ENCODE data around the gene NCR1.
A peak's percentile ranks its signal among the peaks of the same experiment; 100 is the strongest.

Gene NCR1

DNA sequence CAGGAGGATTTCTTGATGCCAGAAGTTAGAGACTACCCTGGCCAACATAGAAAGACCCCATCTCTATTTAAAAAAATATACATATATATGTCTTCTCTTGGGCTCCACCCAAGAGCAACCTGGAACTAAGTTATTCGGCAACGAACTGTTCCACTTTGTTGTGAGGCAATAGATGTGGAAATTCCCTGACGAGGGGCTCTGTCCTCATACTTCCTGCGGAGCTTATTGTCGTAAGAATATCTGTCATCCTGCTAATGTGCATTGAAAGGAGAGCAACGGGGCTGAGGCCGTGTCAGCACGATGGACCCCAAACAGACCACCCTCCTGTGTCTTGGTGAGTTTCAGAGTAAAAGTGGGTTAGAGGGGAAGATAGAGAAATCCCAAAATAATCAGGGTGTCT is 32.0 kb upstream of the NCR1 start, which contains the start of gene FCAR:
Gene FCAR, plus strand, starts transcription at position 246 of the 400 bp plus-strand sequence. Its CDS starts 55 bp downstream, at position 301.
- Histone ChIP-seq H3K27ac (ENCODE audit: low read length) (no peak within 1 kb of the TSS), H3K79me2 (ENCODE audit: low read length) (no peaks in the 10 kb centered on the region), H3K4me1 (ENCODE audit: low read length) (peaks cover 6% of the 10 kb centered on the region), H3K36me3 (replicated peaks; ENCODE audit: low read depth, low read length) (no peaks in the 10 kb centered on the region), H3K4me3 (ENCODE audit: low read length) (no peak within 1 kb of the TSS), H3K4me2 (ENCODE audit: low read length) (no peak within 1 kb of the TSS), H3K9me3 (ENCODE audit: insufficient read depth, low read length) (no peaks in the 10 kb centered on the region), H4K20me1 (ENCODE audit: insufficient read depth, low read length) (no peaks in the 10 kb centered on the region), H3K27me3 (ENCODE audit: low read depth, low read length) (peaks cover 39% of the 10 kb centered on the region), H2AFZ (ENCODE audit: low read depth, low read length) (no peak within 1 kb of the TSS), H3K9ac (ENCODE audit: low read length) (no peak within 1 kb of the TSS)
- no peak for TF ChIP-seq CTCF (IDR thresholded peaks at IDR 0.05; ENCODE audit: low read depth, low read length)
- no peak for TF ChIP-seq EZH2phosphoT487 (IDR thresholded peaks at IDR 0.05; ENCODE audit: low read depth)

DNA sequence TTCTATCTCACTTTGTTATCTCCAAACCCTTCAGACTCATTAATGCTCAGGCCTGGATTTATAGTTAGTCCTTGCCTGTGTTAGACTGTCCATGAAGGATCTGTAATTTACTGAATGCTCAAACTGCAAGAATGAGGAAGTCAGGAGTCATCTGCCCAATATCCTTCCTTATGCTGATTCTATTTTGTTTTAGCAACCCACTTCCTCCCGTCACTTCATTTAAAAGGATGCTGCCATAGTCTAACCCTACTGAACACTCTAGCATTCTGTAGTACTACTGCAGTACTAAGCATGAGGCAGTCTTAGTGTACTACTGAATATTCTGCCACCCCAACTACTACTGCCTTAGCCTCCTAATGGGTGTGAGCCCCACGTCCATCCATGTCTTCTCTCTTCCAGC is 30.4 kb upstream of the NCR1 start:
- Histone ChIP-seq H3K9me3 (ENCODE audit: insufficient read depth, low read length) (no peaks in the 10 kb centered on the region), H3K27me3 (ENCODE audit: low read depth, low read length) (peaks cover 48% of the 10 kb centered on the region), H3K27ac (ENCODE audit: low read length) (no peak overlapping the region), H3K9ac (ENCODE audit: low read length) (no peak overlapping the region), H2AFZ (ENCODE audit: low read depth, low read length) (no peak overlapping the region), H3K36me3 (replicated peaks; ENCODE audit: low read depth, low read length) (no peaks in the 10 kb centered on the region), H3K4me1 (ENCODE audit: low read length) (peaks cover 6% of the 10 kb centered on the region), H3K4me3 (ENCODE audit: low read length) (no peak overlapping the region), H3K79me2 (ENCODE audit: low read length) (no peaks in the 10 kb centered on the region), H4K20me1 (ENCODE audit: insufficient read depth, low read length) (no peaks in the 10 kb centered on the region), H3K4me2 (ENCODE audit: low read length) (no peak overlapping the region)
- TF ChIP-seq CTCF (IDR thresholded peaks at IDR 0.05; ENCODE audit: low read depth, low read length), result no peak
- TF ChIP-seq EZH2phosphoT487 (IDR thresholded peaks at IDR 0.05; ENCODE audit: low read depth), result no peak

DNA sequence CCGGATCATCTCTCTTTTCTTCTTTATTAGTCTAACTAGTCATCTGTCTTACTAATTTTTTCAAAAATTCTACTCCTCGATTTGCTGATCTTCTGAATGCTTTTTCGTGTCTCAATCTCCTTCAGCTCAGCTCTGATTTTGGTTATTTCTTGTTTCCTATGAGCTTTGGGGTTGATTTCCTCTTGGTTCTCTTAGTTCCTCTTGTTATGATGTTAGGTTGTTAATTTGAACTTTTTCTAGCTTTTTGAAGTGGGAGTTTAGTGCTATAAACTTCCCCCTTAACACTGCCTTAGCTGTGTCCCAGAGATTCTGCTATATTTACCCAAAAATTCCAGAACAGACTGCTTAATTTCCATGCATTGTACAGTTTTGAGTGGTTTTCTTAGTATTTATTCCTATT is 28.5 kb upstream of the NCR1 start:
- Histone ChIP-seq H4K20me1 (ENCODE audit: insufficient read depth, low read length) (no peaks in the 10 kb centered on the region), H3K27ac (ENCODE audit: low read length) (no peak overlapping the region), H3K79me2 (ENCODE audit: low read length) (no peaks in the 10 kb centered on the region), H3K4me3 (ENCODE audit: low read length) (no peak overlapping the region), H3K4me2 (ENCODE audit: low read length) (no peak overlapping the region), H3K4me1 (ENCODE audit: low read length) (peaks cover 10% of the 10 kb centered on the region), H3K9ac (ENCODE audit: low read length) (no peak overlapping the region), H3K27me3 (ENCODE audit: low read depth, low read length) (peaks cover 47% of the 10 kb centered on the region), H3K36me3 (replicated peaks; ENCODE audit: low read depth, low read length) (no peaks in the 10 kb centered on the region), H2AFZ (ENCODE audit: low read depth, low read length) (no peak overlapping the region), H3K9me3 (ENCODE audit: insufficient read depth, low read length) (no peaks in the 10 kb centered on the region)
- no peak for TF ChIP-seq EZH2phosphoT487 (IDR thresholded peaks at IDR 0.05; ENCODE audit: low read depth)
- TF ChIP-seq CTCF (IDR thresholded peaks at IDR 0.05; ENCODE audit: low read depth, low read length), result no peak

GRCh38 chr19:54881884-54882283 is 24.1 kb upstream of the NCR1 start:
- no peaks in the 10 kb centered on the region for H3K79me2 ChIP-seq (ENCODE audit: low read length)
- peak overlapping the region; percentile 24; the same call in 1 of the 2 replicates for H3K4me2 ChIP-seq (ENCODE audit: low read length)
- no peaks in the 10 kb centered on the region for H4K20me1 ChIP-seq (ENCODE audit: insufficient read depth, low read length)
- no peaks in the 10 kb centered on the region for H3K36me3 ChIP-seq (replicated peaks; ENCODE audit: low read depth, low read length)
- no peak overlapping the region for H3K9ac ChIP-seq (ENCODE audit: low read length)
- no peaks in the 10 kb centered on the region for H3K9me3 ChIP-seq (ENCODE audit: insufficient read depth, low read length)
- H3K4me1 ChIP-seq (ENCODE audit: low read length), result peaks cover 13% of the 10 kb centered on the region
- H2AFZ ChIP-seq (ENCODE audit: low read depth, low read length), result no peak overlapping the region
- no peak overlapping the region for H3K27ac ChIP-seq (ENCODE audit: low read length)
- peaks cover 25% of the 10 kb centered on the region for H3K27me3 ChIP-seq (ENCODE audit: low read depth, low read length)
- no peak overlapping the region for H3K4me3 ChIP-seq (ENCODE audit: low read length)
- no peak for TF ChIP-seq EZH2phosphoT487 (IDR thresholded peaks at IDR 0.05; ENCODE audit: low read depth)
- no peak for TF ChIP-seq CTCF (IDR thresholded peaks at IDR 0.05; ENCODE audit: low read depth, low read length)
